A549 (cell line): Measurements from ENCODE around the gene TFDP3. TPM values are rescaled to one million over a fixed set of nuclear protein-coding genes. Genes with fewer than 3 reads are reported as not detected.

Experiments
- ATAC-seq, 2 experiments: fragments of 200-7000 bp in 1 of 2; fragments of >200 bp in 1 of 2; cut with Nextera tagmentation in 1 of 2; cut with Tn5 transposase in 1 of 2; 3 replicates each; pipeline versions ENCODE4 v1.8.0 to v1.9.1; 2018 to 2020; ENCODE audit warnings: mild to moderate bottlenecking in 1 of 2, moderate library complexity in 1 of 2
- CTCF ChIA-PET: fragments of 300-600 bp; sonication (Branson Sonifier 250); formaldehyde crosslinking; extraction: SDS; loops from one replicate; lab custom pipeline; 2021; ENCODE audit warnings: antibody characterized with exemption, inconsistent platforms; lab: Yijun Ruan, JAX
- POLR2A ChIA-PET: fragments of 350-600 bp; formaldehyde crosslinking; extraction: SDS; loops from one replicate; lab custom pipeline; 2021; ENCODE audit warnings: antibody characterized with exemption, inconsistent platforms; lab: Yijun Ruan, JAX
- DNase-seq, 2 experiments: peaks; one replicate each; pipeline versions ENCODE4 v3.0.0 to v3.0.0-alpha.2; 2011 to 2016; ENCODE audit warnings: low read depth in 1 of 2, low spot score in 1 of 2
- FAIRE-seq: peaks from 2 replicates; lab custom pipeline; 2011; peaks lifted over from hg19 to GRCh38; lab: Jason Lieb, UNC
- H3K27ac ChIP-seq, 2 experiments: fragments of >200 bp; sonication (Bioruptor Twin); formaldehyde crosslinking; 3 replicates each; pipeline ENCODE4 v1.5.1; 2016 to 2017
- H3K4me1 ChIP-seq: fragments of >200 bp; sonication (Bioruptor Twin); formaldehyde crosslinking; 3 replicates; pipeline ENCODE4 v1.6.1; 2016
- H3K4me2 ChIP-seq: fragments of >200 bp; sonication (Bioruptor Twin); formaldehyde crosslinking; 3 replicates; pipeline ENCODE4 v1.6.1; 2016
- H3K4me3 ChIP-seq: fragments of >200 bp; sonication (Bioruptor Twin); formaldehyde crosslinking; 3 replicates; pipeline ENCODE4 v1.5.1; 2016
- H3K9me3 ChIP-seq: fragments of >200 bp; sonication (Bioruptor Twin); formaldehyde crosslinking; 3 replicates; pipeline ENCODE4 v1.6.1; 2016
- CBX2 ChIP-seq: fragments of 200-600 bp; sonication (generic); IDR thresholded peaks from 2 replicates; pipeline ENCODE4 v1.6.1; 2016; ENCODE audit warnings: low read depth, mild to moderate bottlenecking, borderline replicate concordance
- CBX8 ChIP-seq: fragments of 200-600 bp; sonication (generic); IDR thresholded peaks from 2 replicates; pipeline ENCODE4 v1.6.1; 2016
- CEBPB ChIP-seq, 2 experiments: fragments of >200 bp in 1 of 2; sonication (Bioruptor Twin) in 1 of 2; formaldehyde crosslinking in 1 of 2; IDR thresholded peaks; 2 replicates each; pipeline ENCODE4 v1.6.1; 2012 to 2016
- EHF ChIP-seq: fragments of 250-450 bp; sonication (Bioruptor Pico); IDR thresholded peaks from 2 replicates; pipeline ENCODE4 v1.5.0; 2020; ENCODE audit warnings: mild to moderate bottlenecking
- ESRRA ChIP-seq: fragments of 150-350 bp; IDR thresholded peaks from 2 replicates; pipeline ENCODE4 v1.6.1; 2014; ENCODE audit warnings: mild to moderate bottlenecking, low read length, borderline replicate concordance
- FOSB ChIP-seq: fragments of 250-450 bp; sonication (Bioruptor Pico); IDR thresholded peaks from 2 replicates; pipeline ENCODE4 v1.5.0; 2020; ENCODE audit warnings: mild to moderate bottlenecking, moderate library complexity
- GATA3 ChIP-seq: IDR thresholded peaks from 2 replicates; pipeline ENCODE4 v1.6.1; 2012; ENCODE audit warnings: borderline replicate concordance
- HOXB13 ChIP-seq: fragments of 250-450 bp; sonication (Bioruptor Pico); IDR thresholded peaks from 2 replicates; pipeline ENCODE4 v1.5.0; 2020; ENCODE audit warnings: low read depth, mild to moderate bottlenecking, moderate library complexity
- HOXB5 ChIP-seq: fragments of 250-450 bp; sonication (Bioruptor Pico); IDR thresholded peaks from 2 replicates; pipeline ENCODE4 v1.5.0; 2020; ENCODE audit warnings: mild to moderate bottlenecking, moderate library complexity
- JUN ChIP-seq, 2 experiments: fragments of >200 bp; sonication (Bioruptor Twin); formaldehyde crosslinking; IDR thresholded peaks; 2 replicates in 1 of 2; 3 replicates in 1 of 2; pipeline ENCODE4 v1.6.1; 2016 to 2017
- JUNB ChIP-seq: fragments of >200 bp; sonication (Bioruptor Twin); formaldehyde crosslinking; IDR thresholded peaks from 2 replicates; pipeline ENCODE4 v1.6.1; 2016
- MAFK ChIP-seq: fragments of 450-650 bp; IDR thresholded peaks from 2 replicates; pipeline ENCODE4 v1.6.1; 2014; ENCODE audit not compliant: partially characterized antibody
- MYC ChIP-seq: IDR thresholded peaks from 2 replicates; pipeline ENCODE4 v1.6.1; 2012; ENCODE audit warnings: mild to moderate bottlenecking, inconsistent platforms, low read length, improper control_type of control experiment, borderline replicate concordance
- NFE2L2 ChIP-seq: fragments of 150-350 bp; conservative IDR thresholded peaks from 2 replicates; pipeline ENCODE4 v1.6.1; 2014; ENCODE audit warnings: low read length
- NR3C1 ChIP-seq: fragments of >200 bp; sonication (Bioruptor Twin); formaldehyde crosslinking; IDR thresholded peaks from 3 replicates; pipeline ENCODE4 v1.6.1; 2017
- PHF8 ChIP-seq: fragments of 200-600 bp; sonication (generic); IDR thresholded peaks from 2 replicates; pipeline ENCODE4 v1.6.1; 2016; ENCODE audit warnings: low read depth, mild to moderate bottlenecking, antibody characterized with exemption, moderate library complexity, borderline replicate concordance
- POLR2AphosphoS2 ChIP-seq: conservative IDR thresholded peaks from 2 replicates; pipeline ENCODE4 v1.6.1; 2012; ENCODE audit warnings: low read length, improper control_type of control experiment, inconsistent platforms
- RFX5 ChIP-seq: fragments of 450-650 bp; IDR thresholded peaks from 2 replicates; pipeline ENCODE4 v1.7.1; 2014; ENCODE audit warnings: antibody characterized with exemption, mild to moderate bottlenecking, moderate library complexity
- SREBF2 ChIP-seq: fragments of 450-650 bp; IDR thresholded peaks from 2 replicates; pipeline ENCODE4 v1.6.1; 2014; ENCODE audit warnings: mild to moderate bottlenecking, moderate library complexity
- TP53 ChIP-seq: fragments of 250-450 bp; sonication (Bioruptor Pico); IDR thresholded peaks from 2 replicates; pipeline ENCODE4 v1.5.0; 2021; ENCODE audit warnings: mild to moderate bottlenecking, moderate library complexity
- ZC3H11A ChIP-seq: fragments of 450-650 bp; IDR thresholded peaks from 2 replicates; pipeline ENCODE4 v1.6.1; 2014; ENCODE audit warnings: antibody characterized with exemption, mild to moderate bottlenecking
- ZFP36 ChIP-seq: fragments of 450-650 bp; IDR thresholded peaks from 2 replicates; pipeline ENCODE4 v1.6.1; 2014; ENCODE audit warnings: borderline replicate concordance; ENCODE audit not compliant: partially characterized antibody
- ZSCAN20 ChIP-seq: fragments of 250-450 bp; sonication (Bioruptor Pico); IDR thresholded peaks from 2 replicates; pipeline ENCODE4 v1.8.0; 2022; ENCODE audit warnings: mild to moderate bottlenecking, moderate library complexity
- WGBS: methylation state at CpG from one replicate; pipeline ENCODE4 v1.1.6; 2017; ENCODE audit errors: missing lambda C conversion rate; 5-methylcytosine and 5-hydroxymethylcytosine counted together
- polyA plus RNA-seq, 4 experiments: library from polyadenylated mRNA; depleted of rRNA in 3 of 4; stranded (reverse); fragments of >200 nt; fragmentation: RNase III in 1 of 4; extraction: RNeasy Plus Mini Kit Qiagen cat#74134 plus additional on column Dnase treatment in 1 of 4; gene quantifications; 2 replicates in 3 of 4; 3 replicates in 1 of 4; pipeline ENCODE4 v1.2.3, GENCODE V29; 2011 to 2017
- TF ChIP-seq, protein P1 (sequence below): IDR thresholded peaks from 2 replicates; pipeline ENCODE4 v1.6.1; 2012; ENCODE audit warnings: low read depth, borderline replicate concordance
- TF ChIP-seq, protein P2 (sequence below): fragments of >200 bp; sonication (Bioruptor Twin); formaldehyde crosslinking; IDR thresholded peaks from 3 replicates; pipeline ENCODE4 v1.6.1; 2016
- TF ChIP-seq, protein P3 (sequence below): IDR thresholded peaks from 2 replicates; pipeline ENCODE4 v1.6.1; 2012
- TF ChIP-seq, protein P4 (sequence below): fragments of >200 bp; sonication (Bioruptor Twin); formaldehyde crosslinking; IDR thresholded peaks from 3 replicates; pipeline ENCODE4 v1.5.1; 2016

Gene TFDP3
- polyA plus RNA-seq, 2 of the 4 experiments (the other 2 are of a cell fraction), result not detected

DNA sequence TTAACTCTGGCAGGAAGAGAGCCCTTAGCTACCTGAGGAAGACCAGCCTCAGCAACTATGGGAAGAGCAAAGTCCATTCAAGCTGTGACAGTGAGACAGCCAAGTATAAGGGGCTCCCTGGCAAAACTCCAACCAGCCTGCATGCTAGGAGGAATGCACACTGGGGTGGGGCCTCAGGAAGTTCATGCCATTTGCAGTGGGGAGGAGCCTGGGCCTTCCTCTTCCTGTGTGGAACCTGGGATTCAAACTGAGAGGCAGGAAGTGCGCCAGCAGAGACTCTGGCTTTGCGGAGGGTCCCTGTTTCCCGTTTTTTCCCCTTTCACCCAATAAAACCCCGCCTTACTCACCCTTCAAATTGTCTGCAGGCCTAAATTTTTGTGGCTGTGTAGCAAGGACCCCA is 33.0 kb downstream of the TFDP3 start (continued):
- TF ChIP-seq, protein P1, sequence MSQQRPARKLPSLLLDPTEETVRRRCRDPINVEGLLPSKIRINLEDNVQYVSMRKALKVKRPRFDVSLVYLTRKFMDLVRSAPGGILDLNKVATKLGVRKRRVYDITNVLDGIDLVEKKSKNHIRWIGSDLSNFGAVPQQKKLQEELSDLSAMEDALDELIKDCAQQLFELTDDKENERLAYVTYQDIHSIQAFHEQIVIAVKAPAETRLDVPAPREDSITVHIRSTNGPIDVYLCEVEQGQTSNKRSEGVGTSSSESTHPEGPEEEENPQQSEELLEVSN, result no peak
- no peak for TF ChIP-seq GATA3
- no peak for TF ChIP-seq CEBPB (IDR thresholded peaks at IDR 0.05)
- TF ChIP-seq ESRRA, result no peak
- TF ChIP-seq, all 56 proteins: peak for 0

DNA sequence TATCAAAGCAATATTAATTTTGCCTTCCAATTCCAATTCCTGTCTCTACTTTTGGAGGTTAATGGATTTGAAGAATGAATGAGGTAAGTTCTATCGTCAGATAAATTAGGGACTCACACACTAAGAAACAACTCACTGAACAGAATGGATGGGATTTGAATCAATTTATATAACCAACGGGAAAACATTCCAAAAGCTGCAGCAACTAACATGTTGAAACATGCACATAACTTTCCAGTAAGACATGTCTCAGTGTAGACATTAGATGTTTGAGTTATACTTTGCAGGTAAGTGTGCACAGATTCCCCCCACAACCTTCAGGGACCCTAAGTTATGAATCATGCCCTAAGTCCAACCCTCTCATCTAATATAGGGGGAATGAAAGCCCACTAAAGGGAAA is 34.3 kb downstream of the TFDP3 start:
- TF ChIP-seq SREBF2 (no peak), JUNB (no peak), CBX8 (no peak), HOXB5 (CRISPR knock-in tag) (no peak), PHF8 (no peak), RFX5 (no peak), MAFK (no peak), NR3C1 (no peak), CBX2 (no peak), NFE2L2 (no peak)
- TF ChIP-seq, protein P2, sequence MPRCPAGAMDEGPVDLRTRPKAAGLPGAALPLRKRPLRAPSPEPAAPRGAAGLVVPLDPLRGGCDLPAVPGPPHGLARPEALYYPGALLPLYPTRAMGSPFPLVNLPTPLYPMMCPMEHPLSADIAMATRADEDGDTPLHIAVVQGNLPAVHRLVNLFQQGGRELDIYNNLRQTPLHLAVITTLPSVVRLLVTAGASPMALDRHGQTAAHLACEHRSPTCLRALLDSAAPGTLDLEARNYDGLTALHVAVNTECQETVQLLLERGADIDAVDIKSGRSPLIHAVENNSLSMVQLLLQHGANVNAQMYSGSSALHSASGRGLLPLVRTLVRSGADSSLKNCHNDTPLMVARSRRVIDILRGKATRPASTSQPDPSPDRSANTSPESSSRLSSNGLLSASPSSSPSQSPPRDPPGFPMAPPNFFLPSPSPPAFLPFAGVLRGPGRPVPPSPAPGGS, result no peak
- CTCF ChIA-PET, result no interaction called here
- FAIRE-seq (no peak), DNase-seq (no peak), ATAC-seq (no peak)
- Histone ChIP-seq H3K9me3 (no peaks in the 10 kb centered on the region), H3K4me3 (no peak overlapping the region), H3K4me2 (no peak overlapping the region), H3K4me1 (no peaks in the 10 kb centered on the region), H3K27ac (no peak overlapping the region)
- 25% methylated on average over 2 of the region's 2 CpGs for WGBS
- POLR2A ChIA-PET, result no interaction called here

DNA sequence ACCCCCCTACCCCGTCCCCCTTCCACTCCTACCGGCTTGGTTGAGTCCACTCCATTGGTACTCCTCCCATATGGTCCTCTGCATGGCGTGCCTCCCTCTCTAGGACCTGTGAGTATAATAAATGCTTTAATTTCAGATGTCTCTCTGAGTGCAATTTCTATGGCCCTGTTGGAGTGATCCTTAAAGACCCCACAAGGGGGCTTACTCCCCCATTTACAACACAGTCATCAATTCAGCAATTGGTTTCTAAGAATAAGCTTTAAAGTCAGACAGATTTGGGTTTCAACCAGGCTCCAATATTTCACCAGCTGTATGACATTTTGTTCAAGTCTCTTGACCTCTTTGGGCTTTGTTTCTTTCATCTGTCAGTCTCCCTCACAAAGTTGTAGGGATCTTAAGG is 38.7 kb downstream of the TFDP3 start:
- H3K4me3 ChIP-seq, result no peak overlapping the region
- no peak overlapping the region for H3K4me2 ChIP-seq
- CTCF ChIA-PET, result interaction anchor here (1.6 kb wide), 1 partner anchor 174 kb away, joined by 3 read pairs; no protein-coding TSS in a partner anchor
- ATAC-seq (no peak), DNase-seq (no peak), FAIRE-seq (no peak)
- H3K27ac ChIP-seq, result no peak overlapping the region
- TF ChIP-seq POLR2AphosphoS2 (no peak), TP53 (CRISPR knock-in tag) (no peak), ZFP36 (no peak), JUN (IDR thresholded peaks at IDR 0.05) (no peak), GATA3 (no peak), NFE2L2 (no peak), MAFK (no peak), ZSCAN20 (CRISPR knock-in tag) (no peak), CEBPB (IDR thresholded peaks at IDR 0.05) (no peak), PHF8 (no peak), HOXB13 (CRISPR knock-in tag) (no peak), RFX5 (no peak), FOSB (CRISPR knock-in tag) (no peak), JUNB (no peak), EHF (CRISPR knock-in tag) (no peak), CBX8 (no peak), ZC3H11A (no peak), MYC (no peak)
- TF ChIP-seq, protein P3, sequence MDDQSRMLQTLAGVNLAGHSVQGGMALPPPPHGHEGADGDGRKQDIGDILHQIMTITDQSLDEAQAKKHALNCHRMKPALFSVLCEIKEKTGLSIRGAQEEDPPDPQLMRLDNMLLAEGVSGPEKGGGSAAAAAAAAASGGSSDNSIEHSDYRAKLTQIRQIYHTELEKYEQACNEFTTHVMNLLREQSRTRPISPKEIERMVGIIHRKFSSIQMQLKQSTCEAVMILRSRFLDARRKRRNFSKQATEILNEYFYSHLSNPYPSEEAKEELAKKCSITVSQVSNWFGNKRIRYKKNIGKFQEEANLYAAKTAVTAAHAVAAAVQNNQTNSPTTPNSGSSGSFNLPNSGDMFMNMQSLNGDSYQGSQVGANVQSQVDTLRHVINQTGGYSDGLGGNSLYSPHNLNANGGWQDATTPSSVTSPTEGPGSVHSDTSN, result no peak
- TF ChIP-seq, protein P4, sequence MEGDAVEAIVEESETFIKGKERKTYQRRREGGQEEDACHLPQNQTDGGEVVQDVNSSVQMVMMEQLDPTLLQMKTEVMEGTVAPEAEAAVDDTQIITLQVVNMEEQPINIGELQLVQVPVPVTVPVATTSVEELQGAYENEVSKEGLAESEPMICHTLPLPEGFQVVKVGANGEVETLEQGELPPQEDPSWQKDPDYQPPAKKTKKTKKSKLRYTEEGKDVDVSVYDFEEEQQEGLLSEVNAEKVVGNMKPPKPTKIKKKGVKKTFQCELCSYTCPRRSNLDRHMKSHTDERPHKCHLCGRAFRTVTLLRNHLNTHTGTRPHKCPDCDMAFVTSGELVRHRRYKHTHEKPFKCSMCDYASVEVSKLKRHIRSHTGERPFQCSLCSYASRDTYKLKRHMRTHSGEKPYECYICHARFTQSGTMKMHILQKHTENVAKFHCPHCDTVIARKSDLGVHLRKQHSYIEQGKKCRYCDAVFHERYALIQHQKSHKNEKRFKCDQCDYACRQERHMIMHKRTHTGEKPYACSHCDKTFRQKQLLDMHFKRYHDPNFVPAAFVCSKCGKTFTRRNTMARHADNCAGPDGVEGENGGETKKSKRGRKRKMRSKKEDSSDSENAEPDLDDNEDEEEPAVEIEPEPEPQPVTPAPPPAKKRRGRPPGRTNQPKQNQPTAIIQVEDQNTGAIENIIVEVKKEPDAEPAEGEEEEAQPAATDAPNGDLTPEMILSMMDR, result no peak
- H3K9me3 ChIP-seq, result no peaks in the 10 kb centered on the region
- POLR2A ChIA-PET, result no interaction called here
- no peaks in the 10 kb centered on the region for H3K4me1 ChIP-seq
- 10% methylated on average over 2 of the region's 3 CpGs for WGBS
